Kidney (tissue), 14 donors: ENCODE measurements around the gene MRAP2. TPM values are rescaled to one million over a fixed set of nuclear protein-coding genes. Genes with fewer than 3 reads are reported as not detected.

Experiments used
- DNase-seq, 5 donors: peaks; one replicate each; pipeline ENCODE4 v3.0.0-alpha.2; 2013 to 2020
- FAIRE-seq: peaks from 2 replicates; lab custom pipeline; 2012; peaks lifted over from hg19 to GRCh38; lab: Jason Lieb, UNC
- H3K27ac ChIP-seq, 2 donors: one replicate each; pipeline ENCODE4 v1.7.0; 2013; ENCODE audit warnings: low read depth in 2 of 2, low read length in 2 of 2, inconsistent platforms in 1 of 2
- H3K27me3 ChIP-seq: one replicate; pipeline ENCODE4 v1.7.1; 2013; ENCODE audit warnings: low read length, inconsistent platforms; ENCODE audit not compliant: control insufficient read depth, insufficient read depth
- H3K36me3 ChIP-seq, 3 donors: one replicate each; pipeline versions ENCODE4 v1.7.0 to v1.7.1; 2013; ENCODE audit warnings: low read length in 3 of 3, control low read depth in 1 of 3, inconsistent platforms in 1 of 3; ENCODE audit not compliant: insufficient read depth in 3 of 3, control insufficient read depth in 2 of 3
- H3K4me1 ChIP-seq, 3 donors: one replicate each; pipeline versions ENCODE4 v1.7.0 to v1.7.1; 2013; ENCODE audit warnings: low read length in 3 of 3, inconsistent platforms in 1 of 3, low read depth in 1 of 3; ENCODE audit not compliant: control insufficient read depth in 2 of 3, insufficient read depth in 2 of 3
- H3K4me3 ChIP-seq, 3 donors: one replicate each; pipeline versions ENCODE4 v1.7.0 to v1.8.1; 2013; ENCODE audit warnings: low read length in 3 of 3, control low read depth in 1 of 3, inconsistent platforms in 1 of 3
- H3K9ac ChIP-seq, 3 donors: one replicate each; pipeline versions ENCODE4 v1.7.0 to v1.7.1; 2013; ENCODE audit warnings: low read length in 3 of 3, control low read depth in 1 of 3, inconsistent platforms in 1 of 3
- H3K9me3 ChIP-seq, 3 donors: one replicate each; pipeline versions ENCODE4 v1.7.0 to v1.7.1; 2013; ENCODE audit warnings: low read length in 3 of 3, control low read depth in 1 of 3, inconsistent platforms in 1 of 3; ENCODE audit not compliant: control insufficient read depth in 2 of 3, insufficient read depth in 1 of 3
- CTCF ChIP-seq: IDR thresholded peaks from 3 replicates; pipeline ENCODE4 v1.5.1; 2012; ENCODE audit warnings: mild to moderate bottlenecking, moderate library complexity, borderline replicate concordance; ENCODE audit not compliant: insufficient read depth; ENCODE audit errors: extremely low read depth
- intact Hi-C: fragments of 100-400 bp; cut with DNase I; formaldehyde crosslinking; loops from one replicate; pipeline ENCODE4 v1.11.1; 2022
- polyA plus RNA-seq: library from polyadenylated mRNA; stranded (reverse); fragments of 350-450 nt; fragmentation: Illumina TruSeq; extraction: RNeasy Lipid Tissue Mini Kit (QIAGEN cat#74804); gene quantifications from one replicate; pipeline ENCODE4 v1.2.3, GENCODE V29; 2014; ENCODE audit warnings: low read depth, low replicate concordance; ENCODE audit not compliant: insufficient read depth
- total RNA-seq: library from RNA; stranded (reverse); fragmentation: NEBNext Ultra II Directional; extraction: Animal tissue kit (Norgen Biotek cat#: 25700); gene quantifications from one replicate; pipeline ENCODE4 v1.2.1, GENCODE V29; 2021
- donor health status: control.
- donor health status: control.
- donor health status: control.
- donor health status: control.
- donor health status: control.
- donor health status: DM: yes; HTN: yes; CAD: no.
- donor health status: Normal renal cell carcinoma (clear cell type).

MRAP2 gene
- total and polyA plus RNA-seq, 2 donors from 2014 or later, result 4.2 to 5.0 TPM

DNA sequence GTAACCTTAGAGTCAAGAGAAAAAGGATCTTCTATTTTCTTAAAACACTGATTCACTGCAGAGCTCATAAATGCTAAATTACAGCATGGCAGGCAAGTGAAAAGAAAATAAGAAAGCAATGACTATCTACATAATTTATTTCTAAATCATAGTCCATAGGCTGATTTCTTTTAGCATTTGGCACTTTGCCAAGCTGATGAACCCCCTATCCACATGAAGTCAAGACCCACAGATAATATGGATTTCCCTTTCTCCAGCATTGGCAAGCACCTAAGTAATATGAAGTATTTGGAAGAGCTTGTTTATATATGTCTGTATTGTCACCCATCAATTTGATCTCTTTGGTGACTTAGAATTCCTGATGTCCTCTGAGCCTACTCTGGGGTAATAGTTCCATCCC, 47.9 kb upstream of the MRAP2 start:
- Histone ChIP-seq H3K4me1 (no peaks in the 10 kb centered on the region), H3K4me3 (no peak overlapping the region), H3K27ac (no peak overlapping the region), H3K27me3 (no peaks in the 10 kb centered on the region), H3K9ac (no peak overlapping the region), H3K36me3 (no peaks in the 10 kb centered on the region), H3K9me3 (no peaks in the 10 kb centered on the region)
- FAIRE-seq (no peak), DNase-seq (no peak)
- intact Hi-C loops, result no loop called here
- TF ChIP-seq CTCF, result no peak

GRCh38 chr6:83998021-83998584, 35.5 kb upstream of the MRAP2 start:
- no peak for FAIRE-seq

DNA sequence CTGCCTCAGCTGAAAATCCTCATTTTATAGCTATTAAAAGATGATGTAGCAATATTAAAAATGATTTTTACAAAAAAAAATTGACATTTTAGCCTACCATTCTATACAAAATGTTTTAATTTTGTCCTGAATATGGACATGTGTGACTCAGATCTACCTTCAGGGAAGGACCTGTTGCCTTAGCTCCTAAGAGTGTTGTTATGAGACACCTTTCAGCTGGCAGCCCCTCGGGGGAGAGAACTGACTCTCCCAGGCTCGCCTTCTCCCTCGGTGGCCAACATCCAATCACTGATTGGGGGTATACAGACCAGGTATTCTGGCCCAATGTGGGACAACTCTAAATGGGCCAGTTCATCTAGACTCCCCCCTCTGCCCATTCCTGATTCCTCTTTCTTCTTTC, 32.5 kb upstream of the MRAP2 start:
- H3K36me3 ChIP-seq, result no peaks in the 10 kb centered on the region
- FAIRE-seq (no peak), DNase-seq (no peak)
- H3K4me1 ChIP-seq, result no peaks in the 10 kb centered on the region
- intact Hi-C loops, result no loop called here
- no peak overlapping the region for H3K27ac ChIP-seq
- TF ChIP-seq CTCF, result no peak
- no peak overlapping the region for H3K4me3 ChIP-seq
- no peaks in the 10 kb centered on the region for H3K9me3 ChIP-seq
- no peaks in the 10 kb centered on the region for H3K27me3 ChIP-seq
- H3K9ac ChIP-seq, result no peak overlapping the region

More at GRCh38 chr6:83998021-83998584, 35.5 kb upstream of the MRAP2 start:
- Histone ChIP-seq H3K27me3 (no peaks in the 10 kb centered on the region), H3K4me1 (no peaks in the 10 kb centered on the region), H3K9me3 (no peaks in the 10 kb centered on the region), H3K9ac (no peak overlapping the region), H3K36me3 (no peaks in the 10 kb centered on the region), H3K27ac (no peak overlapping the region), H3K4me3 (no peak overlapping the region)
- DNase-seq, result no peak
- TF ChIP-seq CTCF, result no peak
- intact Hi-C loops, result no loop called here

GRCh38 chr6:84002226-84002625, 31.3 kb upstream of the MRAP2 start:
- no peaks in the 10 kb centered on the region for H3K36me3 ChIP-seq
- intact Hi-C loops, result no loop called here
- no peaks in the 10 kb centered on the region for H3K4me1 ChIP-seq
- no peak for TF ChIP-seq CTCF
- DNase-seq (no peak), FAIRE-seq (no peak)
- no peak overlapping the region for H3K4me3 ChIP-seq
- H3K9me3 ChIP-seq, result no peaks in the 10 kb centered on the region
- no peaks in the 10 kb centered on the region for H3K27me3 ChIP-seq
- no peak overlapping the region for H3K27ac ChIP-seq
- no peak overlapping the region for H3K9ac ChIP-seq
